WTC11 (cell line): ENCODE results near the gene BMP6. TPM values are rescaled to one million over a fixed set of nuclear protein-coding genes. Genes with fewer than 3 reads are reported as not detected.

Experiments
- ATAC-seq: fragments of 200-7000 bp; cut with Tn5 transposase; 2 replicates; pipeline ENCODE4 v1.10.0; 2021; ENCODE audit warnings: mild to moderate bottlenecking, moderate library complexity
- CTCF ChIA-PET: fragments of 300-600 bp; sonication (Branson Sonifier 250); formaldehyde crosslinking; loops from one replicate; lab custom pipeline; 2021; ENCODE audit warnings: antibody characterized with exemption; lab: Charles Lee
- POLR2A ChIA-PET: fragments of 350-600 bp; sonication (Branson Sonifier 250); formaldehyde crosslinking; loops from one replicate; lab custom pipeline; 2021; ENCODE audit warnings: antibody characterized with exemption; lab: Charles Lee
- DNase-seq: peaks from one replicate; pipeline ENCODE4 v3.0.0; 2021; ENCODE audit warnings: low spot score
- H3K27ac Mint-ChIP-seq: 2 replicates; pipeline ENCODE4 v1.8.0; 2021; ENCODE audit warnings: mixed read lengths
- H3K27me3 Mint-ChIP-seq: 2 replicates; pipeline ENCODE4 v1.8.0; 2021; ENCODE audit warnings: low read depth, mild to moderate bottlenecking, moderate library complexity, mixed read lengths
- H3K36me3 Mint-ChIP-seq: 2 replicates; pipeline ENCODE4 v1.8.0; 2021; ENCODE audit warnings: mixed read lengths
- H3K4me1 Mint-ChIP-seq: 2 replicates; pipeline ENCODE4 v1.8.0; 2022; ENCODE audit warnings: mixed read lengths
- H3K4me3 Mint-ChIP-seq: 2 replicates; pipeline ENCODE4 v1.8.0; 2021; ENCODE audit warnings: mild to moderate bottlenecking, moderate library complexity, mixed read lengths
- H3K9me3 Mint-ChIP-seq: 2 replicates; pipeline ENCODE4 v1.8.0; 2021; ENCODE audit warnings: mixed read lengths
- ATF1 ChIP-seq: sonication (generic); formaldehyde crosslinking; IDR thresholded peaks from 2 replicates; pipeline ENCODE4 v1.8.1; 2023; ENCODE audit warnings: mild to moderate bottlenecking, moderate library complexity, missing genetic modification reagents
- CDX4 ChIP-seq: fragments of 250-450 bp; sonication (Bioruptor Pico); IDR thresholded peaks from 2 replicates; pipeline ENCODE4 v1.9.0; 2021; ENCODE audit warnings: moderate library complexity, mild to moderate bottlenecking, inconsistent platforms, borderline replicate concordance
- CREM ChIP-seq: sonication (generic); formaldehyde crosslinking; IDR thresholded peaks from 2 replicates; pipeline ENCODE4 v1.8.1; 2022; ENCODE audit warnings: mild to moderate bottlenecking, missing genetic modification reagents, moderate library complexity
- E2F4 ChIP-seq: sonication (generic); formaldehyde crosslinking; IDR thresholded peaks from 2 replicates; pipeline ENCODE4 v1.8.1; 2022; ENCODE audit warnings: low read depth, mild to moderate bottlenecking, moderate library complexity, missing genetic modification reagents, borderline replicate concordance
- ELF4 ChIP-seq: sonication (generic); formaldehyde crosslinking; IDR thresholded peaks from 2 replicates; pipeline ENCODE4 v1.8.1; 2022; ENCODE audit warnings: low read depth, mild to moderate bottlenecking, moderate library complexity, missing genetic modification reagents
- ESRRA ChIP-seq: sonication (generic); formaldehyde crosslinking; IDR thresholded peaks from 2 replicates; pipeline ENCODE4 v1.8.1; 2022; ENCODE audit warnings: mild to moderate bottlenecking, missing genetic modification reagents, borderline replicate concordance
- FOXK1 ChIP-seq: sonication (generic); formaldehyde crosslinking; IDR thresholded peaks from 2 replicates; pipeline ENCODE4 v1.8.0; 2022; ENCODE audit warnings: mild to moderate bottlenecking, moderate library complexity, missing genetic modification reagents
- GABPB1 ChIP-seq: sonication (generic); formaldehyde crosslinking; IDR thresholded peaks from 2 replicates; pipeline ENCODE4 v1.8.1; 2023; ENCODE audit warnings: mild to moderate bottlenecking, missing genetic modification reagents
- HMGA2 ChIP-seq: fragments of 250-450 bp; sonication (Bioruptor Pico); IDR thresholded peaks from 2 replicates; pipeline ENCODE4 v1.4.0; 2021; ENCODE audit warnings: mild to moderate bottlenecking, moderate library complexity
- HMGXB4 ChIP-seq: sonication (generic); formaldehyde crosslinking; IDR thresholded peaks from 2 replicates; pipeline ENCODE4 v1.8.1; 2023; ENCODE audit warnings: mild to moderate bottlenecking, moderate library complexity, missing genetic modification reagents
- IRF2 ChIP-seq: sonication (generic); formaldehyde crosslinking; IDR thresholded peaks from 2 replicates; pipeline ENCODE4 v1.8.0; 2022; ENCODE audit warnings: low read depth, missing genetic modification reagents, borderline replicate concordance
- KAT7 ChIP-seq: sonication (generic); formaldehyde crosslinking; IDR thresholded peaks from 2 replicates; pipeline ENCODE4 v1.8.1; 2023; ENCODE audit warnings: missing genetic modification reagents, mild to moderate bottlenecking, borderline replicate concordance
- MAX ChIP-seq: sonication (generic); formaldehyde crosslinking; IDR thresholded peaks from 2 replicates; pipeline ENCODE4 v1.8.0; 2022; ENCODE audit warnings: mild to moderate bottlenecking, missing genetic modification reagents
- NFE2L1 ChIP-seq: sonication (generic); formaldehyde crosslinking; IDR thresholded peaks from 2 replicates; pipeline ENCODE4 v1.8.1; 2023; ENCODE audit warnings: missing genetic modification reagents
- NR3C1 ChIP-seq: sonication (generic); formaldehyde crosslinking; conservative IDR thresholded peaks from 2 replicates; pipeline ENCODE4 v1.8.1; 2023; ENCODE audit warnings: low read depth, mild to moderate bottlenecking, missing genetic modification reagents
- PREB ChIP-seq: sonication (generic); formaldehyde crosslinking; IDR thresholded peaks from 2 replicates; pipeline ENCODE4 v1.8.1; 2022; ENCODE audit warnings: mild to moderate bottlenecking, missing genetic modification reagents, moderate library complexity, borderline replicate concordance
- RELA ChIP-seq: sonication (generic); formaldehyde crosslinking; IDR thresholded peaks from 2 replicates; pipeline ENCODE4 v1.8.1; 2022; ENCODE audit warnings: missing genetic modification reagents, mild to moderate bottlenecking, borderline replicate concordance
- SP1 ChIP-seq: sonication (generic); formaldehyde crosslinking; conservative IDR thresholded peaks from 2 replicates; pipeline ENCODE4 v1.8.1; 2022; ENCODE audit warnings: missing genetic modification reagents
- TCF7 ChIP-seq: sonication (generic); formaldehyde crosslinking; IDR thresholded peaks from 2 replicates; pipeline ENCODE4 v1.8.0; 2022; ENCODE audit warnings: mild to moderate bottlenecking, low read depth, missing genetic modification reagents, moderate library complexity
- USF1 ChIP-seq: sonication (generic); formaldehyde crosslinking; IDR thresholded peaks from 2 replicates; pipeline ENCODE4 v1.8.0; 2022; ENCODE audit warnings: mild to moderate bottlenecking, missing genetic modification reagents
- ZBTB43 ChIP-seq: sonication (generic); formaldehyde crosslinking; IDR thresholded peaks from 2 replicates; pipeline ENCODE4 v1.8.1; 2023; ENCODE audit warnings: mild to moderate bottlenecking, missing genetic modification reagents
- ZNF121 ChIP-seq: sonication (generic); formaldehyde crosslinking; IDR thresholded peaks from 2 replicates; pipeline ENCODE4 v1.8.0; 2023; ENCODE audit warnings: missing genetic modification reagents
- total RNA-seq: library from RNA; stranded (reverse); gene quantifications from 3 replicates; pipeline ENCODE4 v1.2.3, GENCODE V29; 2021

BMP6 gene
- total RNA-seq, 1 experiment from 2014 or later: 1.0 TPM

GRCh38 chr6:7909323-7910276, 183.7 kb downstream of the BMP6 start:
- DNase-seq: peak; percentile 75
- peak overlapping the region; percentile 44; the same call in 1 of the 2 replicates for H3K27ac Mint-ChIP-seq
- CTCF ChIA-PET: interaction anchor here (1.0 to 1.3 kb wide), 3 partner anchors 10 to 187 kb away, joined by 3 to 7 read pairs (median 4); partner anchors contain the start of gene BMP6
- POLR2A ChIA-PET: interaction anchor here (0.5 to 0.6 kb wide), 2 partner anchors 48 to 1130 kb away, joined by 3 to 9 read pairs; no protein-coding TSS in a partner anchor
- no peaks in the 10 kb centered on the region; the same call in 1 of the 2 replicates for H3K27me3 Mint-ChIP-seq
- peak; percentile 60 for ATAC-seq
- peaks cover 4% of the 10 kb centered on the region; the same call in 1 of the 2 replicates for H3K36me3 Mint-ChIP-seq
- TF ChIP-seq USF1 (CRISPR knock-in tag) (0 out of 2 replicates have a peak, but pooled peaks have one; percentile 44), CREM (CRISPR knock-in tag) (no peak), FOXK1 (peak; percentile 52), KAT7 (no peak), ZBTB43 (CRISPR knock-in tag) (peak; percentile 44; the same call in 1 of the 2 replicates), TCF7 (CRISPR knock-in tag) (no peak), HMGA2 (no peak), RELA (CRISPR knock-in tag) (peak; percentile 26; the same call in 1 of the 2 replicates), ELF4 (CRISPR knock-in tag) (peak; percentile 68; the same call in 1 of the 2 replicates), HMGXB4 (CRISPR knock-in tag) (peak; percentile 33; the same call in 1 of the 2 replicates), ZNF121 (no peak), IRF2 (CRISPR knock-in tag) (no peak), ATF1 (CRISPR knock-in tag) (no peak), GABPB1 (CRISPR knock-in tag) (peak; percentile 64), ESRRA (CRISPR knock-in tag) (0 out of 2 replicates have a peak, but pooled peaks have one; percentile 23), NR3C1 (CRISPR knock-in tag) (no peak), MAX (peak; percentile 87), PREB (CRISPR knock-in tag) (peak; percentile 79; the same call in 1 of the 2 replicates), SP1 (CRISPR knock-in tag) (peak; percentile 49; the same call in 1 of the 2 replicates), NFE2L1 (CRISPR knock-in tag) (peak; percentile 75; the same call in 1 of the 2 replicates), CDX4 (CRISPR knock-in tag) (no peak), E2F4 (CRISPR knock-in tag) (0 out of 2 replicates have a peak, but pooled peaks have one; percentile 49)
- H3K9me3 Mint-ChIP-seq: no peaks in the 10 kb centered on the region
- peaks cover 9% of the 10 kb centered on the region for H3K4me1 Mint-ChIP-seq
- H3K4me3 Mint-ChIP-seq: peak overlapping the region; percentile 77
